Dermis microvascular lymphatic vessel endothelial cell (primary cell): ENCODE results near the gene MTA2. TPM values are rescaled to one million over a fixed set of nuclear protein-coding genes. Genes with fewer than 3 reads are reported as not detected.
"Not testable (repeated sequence)": the region's sequence is repeated elsewhere in the genome, so short reads cannot be mapped to it uniquely, and the experiment has no call there.

ENCODE experiments used
- DNase-seq, 2 donors: peaks; one replicate each; pipeline versions ENCODE4 v3.0.0 to v3.0.0-alpha.2; 2010; ENCODE audit warnings: low read depth in 2 of 2
- total RNA-seq: library from RNA; depleted of rRNA; stranded (reverse); fragments of >200 nt; gene quantifications from 2 replicates; pipeline ENCODE4 v1.2.1, GENCODE V29; 2014

MTA2 gene
- 185 and 204 TPM in 2 replicates for total RNA-seq

- DNase-seq, result peak; percentile 94 to 98
Measured at GRCh38 chr11:62601372-62602140, at the start of gene MTA2. TSS of gene MTA2 (minus strand) at chr11:62601865. CDS start at chr11:62601450, 415 bp downstream.

- DNase-seq, result not testable (repeated sequence)
Measured at GRCh38 chr11:62650283-62650682, 48.6 kb upstream of the MTA2 start.

GRCh38 chr11:62649486-62649885, 47.8 kb upstream of the MTA2 start:
- no peak for DNase-seq

GRCh38 chr11:62648967-62649364, 47.3 kb upstream of the MTA2 start:
- no peak for DNase-seq

GRCh38 chr11:62648185-62648966, 46.7 kb upstream of the MTA2 start:
- DNase-seq, result no peak

- DNase-seq, result no peak
Measured at GRCh38 chr11:62647609-62648005, 45.9 kb upstream of the MTA2 start.

- DNase-seq, result no peak
Measured at GRCh38 chr11:62646825-62647608, 45.4 kb upstream of the MTA2 start.

- DNase-seq, result peak; percentile 93 to 98
Measured at GRCh38 chr11:62645946-62646824, 44.5 kb upstream of the MTA2 start, which contains the start of gene GANAB. TSS of gene GANAB (minus strand) at chr11:62646613. CDS start at chr11:62646599, 14 bp downstream.

- no peak for DNase-seq
Measured at GRCh38 chr11:62645671-62645945, 43.9 kb upstream of the MTA2 start.

GRCh38 chr11:62644220-62644619, 42.6 kb upstream of the MTA2 start:
- no peak for DNase-seq

GRCh38 chr11:62632492-62632891, 30.8 kb upstream of the MTA2 start:
- no peak for DNase-seq

GRCh38 chr11:62627713-62628112, 26.0 kb upstream of the MTA2 start:
- DNase-seq, result no peak

- DNase-seq, result no peak
Measured at GRCh38 chr11:62622476-62623089, 20.9 kb upstream of the MTA2 start.

GRCh38 chr11:62621567-62622470, 20.2 kb upstream of the MTA2 start, which contains the start of gene B3GAT3:
TSS of gene B3GAT3 (minus strand) at chr11:62621986. CDS start at chr11:62621947, 39 bp downstream.
- peak; percentile 91 to 97 for DNase-seq

GRCh38 chr11:62621027-62621566, 19.4 kb upstream of the MTA2 start:
- no peak for DNase-seq

- DNase-seq, result not testable (repeated sequence)
Measured at GRCh38 chr11:62616957-62617356, 15.3 kb upstream of the MTA2 start.

- no peak for DNase-seq
Measured at GRCh38 chr11:62615521-62615920, 13.9 kb upstream of the MTA2 start.

- no peak for DNase-seq
Measured at GRCh38 chr11:62614275-62614674, 12.6 kb upstream of the MTA2 start.

- DNase-seq, result no peak
Measured at GRCh38 chr11:62613291-62613778, 11.7 kb upstream of the MTA2 start.
